Measurements from ENCODE around the gene TOGARAM2. TPM values are rescaled to one million over a fixed set of nuclear protein-coding genes. Genes with fewer than 3 reads are reported as not detected.

The TOGARAM2 gene
- total RNA-seq, 1 experiment from 2014 or later, result 0.61 TPM

- H3K27me3 Mint-ChIP-seq (ENCODE audit: insufficient read depth, unreplicated experiment), result no peaks in the 10 kb centered on the region
- ChIA-PET CTCF (no interaction called here), POLR2A (no interaction called here)
- H3K4me1 ChIP-seq, result no peaks in the 10 kb centered on the region
- TF ChIP-seq, protein P1, sequence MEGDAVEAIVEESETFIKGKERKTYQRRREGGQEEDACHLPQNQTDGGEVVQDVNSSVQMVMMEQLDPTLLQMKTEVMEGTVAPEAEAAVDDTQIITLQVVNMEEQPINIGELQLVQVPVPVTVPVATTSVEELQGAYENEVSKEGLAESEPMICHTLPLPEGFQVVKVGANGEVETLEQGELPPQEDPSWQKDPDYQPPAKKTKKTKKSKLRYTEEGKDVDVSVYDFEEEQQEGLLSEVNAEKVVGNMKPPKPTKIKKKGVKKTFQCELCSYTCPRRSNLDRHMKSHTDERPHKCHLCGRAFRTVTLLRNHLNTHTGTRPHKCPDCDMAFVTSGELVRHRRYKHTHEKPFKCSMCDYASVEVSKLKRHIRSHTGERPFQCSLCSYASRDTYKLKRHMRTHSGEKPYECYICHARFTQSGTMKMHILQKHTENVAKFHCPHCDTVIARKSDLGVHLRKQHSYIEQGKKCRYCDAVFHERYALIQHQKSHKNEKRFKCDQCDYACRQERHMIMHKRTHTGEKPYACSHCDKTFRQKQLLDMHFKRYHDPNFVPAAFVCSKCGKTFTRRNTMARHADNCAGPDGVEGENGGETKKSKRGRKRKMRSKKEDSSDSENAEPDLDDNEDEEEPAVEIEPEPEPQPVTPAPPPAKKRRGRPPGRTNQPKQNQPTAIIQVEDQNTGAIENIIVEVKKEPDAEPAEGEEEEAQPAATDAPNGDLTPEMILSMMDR (IDR thresholded peaks at IDR 0.05; ENCODE audit: insufficient read depth in 1 of 2, low read depth in 1 of 2, low read length in 1 of 2, severe bottlenecking in 1 of 2, unreplicated experiment in 1 of 2), result no peak
- peaks cover 7% of the 10 kb centered on the region for H3K4me1 Mint-ChIP-seq (ENCODE audit: low read depth, unreplicated experiment)
- no peaks in the 10 kb centered on the region for H3K27me3 ChIP-seq (replicated peaks; ENCODE audit: control insufficient read depth, insufficient read depth, low read length)
- peaks cover 4% of the 10 kb centered on the region for H3K9me3 ChIP-seq
- intact Hi-C loops (cut with micrococcal nuclease; ENCODE audit: unreplicated experiment), result no loop called here
- H3K4me3 ChIP-seq (ENCODE audit: low read depth, low read length), result no peak overlapping the region
- no peak overlapping the region for H3K4me3 Mint-ChIP-seq (ENCODE audit: unreplicated experiment)
- H3K27ac Mint-ChIP-seq (ENCODE audit: unreplicated experiment), result no peak overlapping the region
- no peak for DNase-seq
- peaks cover 11% of the 10 kb centered on the region for H3K9me3 Mint-ChIP-seq (ENCODE audit: unreplicated experiment)
- no peaks in the 10 kb centered on the region for H3K36me3 ChIP-seq (ENCODE audit: control insufficient read depth, insufficient read depth, low read length)
- no peaks in the 10 kb centered on the region for H3K36me3 Mint-ChIP-seq (ENCODE audit: insufficient read depth, unreplicated experiment)
- no TSS peak for BruUV-seq (replicated peaks)
Measured at GRCh38 chr2:29100564-29100963, 119.5 kb downstream of the TOGARAM2 start.

Other genes starting within 250 kb of the TOGARAM2 start
- 185 and 190 TPM in 2 replicates for gene PPP1CB, start 229.5 kb upstream of the TOGARAM2 start, total RNA-seq (2022)
- 1.5 and 2.0 TPM in 2 replicates for gene SPDYA, start 170.5 kb upstream of the TOGARAM2 start, total RNA-seq (2022)
- 19.9 and 20.0 TPM in 2 replicates for gene TRMT61B, start 111.0 kb upstream of the TOGARAM2 start, total RNA-seq (2022)
- 117 and 133 TPM in 2 replicates for gene WDR43, start 86.6 kb upstream of the TOGARAM2 start, total RNA-seq (2022)
- gene PCARE, start 93.2 kb downstream of the TOGARAM2 start, total RNA-seq (2022), result not detected in 2 replicates
- gene CLIP4, start 134.1 kb downstream of the TOGARAM2 start, total RNA-seq (2022), result 0.79 and 1.2 TPM in 2 replicates